Pancreas (tissue), 10 donors: ENCODE measurements around the gene CLTB. TPM values are rescaled to one million over a fixed set of nuclear protein-coding genes. Genes with fewer than 3 reads are reported as not detected.

ENCODE experiments used
- ATAC-seq, 4 donors: fragments of 200-7000 bp; cut with Tn5 transposase; one replicate each; pipeline versions ENCODE4 v1.8.0 to v1.9.1; 2020; ENCODE audit warnings: mild to moderate bottlenecking in 4 of 4, moderate library complexity in 4 of 4
- DNase-seq, 6 donors: peaks; one replicate each; pipeline ENCODE4 v3.0.0-alpha.2; 2020
- FAIRE-seq: peaks from 2 replicates; lab custom pipeline; 2012; peaks lifted over from hg19 to GRCh38; lab: Jason Lieb, UNC
- H3K27ac ChIP-seq, 4 donors: fragments of 200-600 bp; sonication (generic); 1 replicate in 3 of 4; 2 replicates in 1 of 4; pipeline versions ENCODE4 v1.5.0 to v1.8.0; 2020
- H3K27me3 ChIP-seq, 4 donors: fragments of 200-600 bp; one replicate each; pipeline ENCODE4 v1.8.0; 2021
- H3K36me3 ChIP-seq, 3 donors: fragments of 200-600 bp; sonication (generic) in 1 of 3; one replicate each; pipeline versions ENCODE4 v1.5.0 to v1.8.0; 2020 to 2021
- H3K4me1 ChIP-seq, 3 donors: fragments of 200-600 bp; one replicate each; pipeline ENCODE4 v1.8.0; 2021
- H3K4me3 ChIP-seq, 4 donors: fragments of 200-600 bp; sonication (generic) in 2 of 4; one replicate each; pipeline versions ENCODE4 v1.5.0 to v1.8.0; 2020 to 2021
- H3K9me3 ChIP-seq, 4 donors: fragments of 200-600 bp; one replicate each; pipeline ENCODE4 v1.8.0; 2021
- CTCF ChIP-seq, 4 donors: fragments of 200-600 bp; sonication (generic) in 3 of 4; IDR thresholded peaks; one replicate each; pipeline versions ENCODE4 v1.5.0 to v1.8.0; 2021; ENCODE audit warnings: antibody characterized with exemption in 4 of 4
- WGBS, 2 donors: extraction: QIAGEN DNeasy Blood & Tissue Kit; methylation state at CpG; one replicate each; pipeline ENCODE4 v1.1.7; 2013; 5-methylcytosine and 5-hydroxymethylcytosine counted together
- intact Hi-C, 3 donors: fragments of 100-400 bp; cut with DNase I; formaldehyde crosslinking; loops; one replicate each; pipeline versions ENCODE4 v1.11.1 to v1.14.2; 2022
- polyA plus RNA-seq, 2 donors: library from polyadenylated mRNA; stranded (reverse); fragments of 200-250 nt; gene quantifications; one replicate each; pipeline ENCODE4 v1.2.3, GENCODE V29; 2013
- total RNA-seq, 6 donors: library from RNA; stranded (reverse); fragmentation: NEBNext Ultra II Directional in 4 of 6; extraction: Animal tissue kit (Norgen Biotek cat#: 25700) in 4 of 6; gene quantifications; one replicate each; pipeline versions ENCODE4 v1.2.1 to v1.2.4, GENCODE V29; 2021 to 2023
- donor health status: healthy with polysubstance abuse.
- donor health status: DM: no; HTN: no; CAD: no; lungs with moderate emphysema.
- donor health status: DM: no; HTN: no; CAD: no.
- donor health status: control.
- donor health status: control.
- donor health status: Bipolar disorder and iron deficiency.
- donor health status: DM: yes; HTN: yes; CAD: no.
- donor health status: DM: no; HTN: no; CAD: no.
- donor health status: DM: no; HTN: no; CAD: no.
- donor health status: DM: yes; HTN: yes; CAD: no.

The CLTB gene
- total and polyA plus RNA-seq, 8 donors = 28.6 to 92.0 (median 35.5) TPM

GRCh38 chr5:176440927-176441706 is 24.8 kb upstream of the CLTB start:
- no peak for TF ChIP-seq CTCF (IDR thresholded peaks at IDR 0.05)
- H3K27me3 ChIP-seq = no peaks in the 10 kb centered on the region
- DNase-seq = no peak
- no peak overlapping the region for H3K4me3 ChIP-seq
- intact Hi-C loops = no loop called here
- no peaks in the 10 kb centered on the region for H3K36me3 ChIP-seq
- 63 to 66% methylated on average over 10 of the region's 10 CpGs for whole genome bisulfite sequencing, 2 donors
- no peaks in the 10 kb centered on the region for H3K9me3 ChIP-seq
- no peak for FAIRE-seq
- H3K27ac ChIP-seq = no peak overlapping the region
- no peak for ATAC-seq
- H3K4me1 ChIP-seq = no peaks in the 10 kb centered on the region

GRCh38 chr5:176438959-176439757 is 22.8 kb upstream of the CLTB start:
- no peaks in the 10 kb centered on the region for H3K4me1 ChIP-seq
- no peak for ATAC-seq
- no peak overlapping the region for H3K27ac ChIP-seq
- no peak for TF ChIP-seq CTCF (IDR thresholded peaks at IDR 0.05)
- FAIRE-seq = no peak
- no peaks in the 10 kb centered on the region for H3K27me3 ChIP-seq
- 61 to 63% methylated on average over 12 of the region's 12 CpGs for WGBS, 2 donors
- H3K9me3 ChIP-seq = no peaks in the 10 kb centered on the region
- H3K4me3 ChIP-seq = no peak overlapping the region
- H3K36me3 ChIP-seq = no peaks in the 10 kb centered on the region
- intact Hi-C loops = no loop called here
- DNase-seq = no peak

GRCh38 chr5:176436656-176437055 is 20.3 kb upstream of the CLTB start:
- Histone ChIP-seq H3K4me1 (no peaks in the 10 kb centered on the region), H3K4me3 (no peak overlapping the region), H3K36me3 (no peaks in the 10 kb centered on the region), H3K27me3 (no peaks in the 10 kb centered on the region), H3K27ac (no peak overlapping the region), H3K9me3 (no peaks in the 10 kb centered on the region)
- DNase-seq (no peak), FAIRE-seq (no peak), ATAC-seq (no peak)
- no peak for TF ChIP-seq CTCF (IDR thresholded peaks at IDR 0.05)
- intact Hi-C loops = no loop called here
- 42 to 47% methylated on average over 5 of the region's 5 CpGs for WGBS, 2 donors

DNA sequence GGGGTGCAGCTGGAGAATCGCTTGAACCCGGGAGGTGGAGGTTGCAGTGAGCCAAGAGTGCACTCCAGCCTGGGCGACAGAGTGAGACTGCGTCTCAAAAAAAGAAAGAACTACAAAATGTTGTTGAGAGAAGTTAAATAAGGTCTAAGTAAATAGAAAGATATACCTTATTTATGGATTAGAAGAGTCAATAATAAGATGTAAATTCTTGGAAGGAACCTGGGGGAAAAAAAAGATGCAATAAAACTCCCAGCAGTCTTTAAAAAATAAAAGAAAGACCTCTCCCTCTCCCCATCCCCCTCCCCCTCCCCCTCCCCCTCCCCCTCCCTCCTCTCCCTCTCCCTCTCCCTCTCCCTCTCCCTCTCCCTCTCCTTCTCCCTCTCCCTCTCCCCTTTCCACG is 16.4 kb upstream of the CLTB start:
- WGBS, 2 donors = 87 to 91% methylated on average over 4 of the region's 5 CpGs

More for the DNA sequence above, 16.4 kb upstream of the CLTB start:
- Histone ChIP-seq H3K9me3 (no peaks in the 10 kb centered on the region), H3K4me1 (no peaks in the 10 kb centered on the region), H3K27ac (no peak overlapping the region), H3K36me3 (no peaks in the 10 kb centered on the region), H3K4me3 (no peak overlapping the region), H3K27me3 (no peaks in the 10 kb centered on the region)
- DNase-seq (no peak), ATAC-seq (no peak), FAIRE-seq (no peak)
- intact Hi-C loops = no loop called here
- TF ChIP-seq CTCF (IDR thresholded peaks at IDR 0.05) = no peak
